ENCODE data around the gene NUSAP1.

- TF ChIP-seq POLR2A (IDR thresholded peaks at IDR 0.05; ENCODE audit: low read depth, low read length) (no peak), NR2C2 (IDR thresholded peaks at IDR 0.05; ENCODE audit: borderline replicate concordance, control insufficient read depth, insufficient read length, low read depth) (no peak), BCL3 (IDR thresholded peaks at IDR 0.05; ENCODE audit: borderline replicate concordance, insufficient read depth, low read depth, low read length, poor library complexity, severe bottlenecking) (no peak), FOXM1 (IDR thresholded peaks at IDR 0.05; ENCODE audit: low read depth, low read length) (no peak), CBX5 (IDR thresholded peaks at IDR 0.05; ENCODE audit: low read depth) (no peak), ZSCAN29 (IDR thresholded peaks at IDR 0.05) (no peak), CTCF (IDR thresholded peaks at IDR 0.05 in 2 of 3, conservative IDR thresholded peaks at IDR 0.05 in 1 of 3; ENCODE audit: control insufficient read depth in 2 of 3, extremely low read depth in 1 of 3, insufficient read depth in 1 of 3, low read depth in 3 of 3, low read length in 3 of 3) (no peak), YY1 (IDR thresholded peaks at IDR 0.05; ENCODE audit: low read depth, low read length) (no peak), BACH1 (IDR thresholded peaks at IDR 0.05; ENCODE audit: borderline replicate concordance) (no peak)
These were observed 92.1 kb downstream of the NUSAP1 start for GRCh38 chr15:41424809-41425208.

Measured in GM12878 (cell line).